ENCODE measurements around the gene GKAP1.

- no peak for TF ChIP-seq CTCF (conservative IDR thresholded peaks at IDR 0.05 in 1 of 2, IDR thresholded peaks at IDR 0.05 in 1 of 2; ENCODE audit: extremely low read depth in 1 of 2, insufficient read depth in 1 of 2, low read depth in 1 of 2, low read length in 2 of 2)
- no peak for TF ChIP-seq EZH2 (IDR thresholded peaks at IDR 0.05; ENCODE audit: borderline replicate concordance, low read length)
These were observed 102.3 kb downstream of the GKAP1 start for GRCh38 chr9:83715221-83715620.
